22Rv1 (cell line): ENCODE measurements around the gene SEMA6A.

Source experiments
- CTCF ChIP-seq: fragments of 450-650 bp; IDR thresholded peaks from 2 replicates; pipeline ENCODE4 v1.5.1; 2017; ENCODE audit warnings: mild to moderate bottlenecking
- ZFX ChIP-seq: fragments of 450-650 bp; IDR thresholded peaks from 2 replicates; pipeline ENCODE4 v1.6.1; 2017; ENCODE audit warnings: antibody characterized with exemption, borderline replicate concordance

- no peak for TF ChIP-seq CTCF
- no peak for TF ChIP-seq ZFX
These were observed 4.1 kb upstream of the SEMA6A start for GRCh38 chr5:116578676-116579075.
